Upper lobe of left lung (tissue), 6 donors: ENCODE measurements around the gene SYK. TPM values are rescaled to one million over a fixed set of nuclear protein-coding genes. Genes with fewer than 3 reads are reported as not detected.
A peak's percentile ranks its signal among the peaks of the same experiment; 100 is the strongest.

Experiments used
- ATAC-seq, 2 donors: fragments of 200-7000 bp; cut with Tn5 transposase; one replicate each; pipeline ENCODE4 v1.9.1; 2022; ENCODE audit warnings: mild to moderate bottlenecking in 2 of 2, moderate library complexity in 2 of 2; ENCODE audit not compliant: low FRiP score in 2 of 2
- DNase-seq, 2 donors: peaks; one replicate each; pipeline ENCODE4 v3.0.0-alpha.2; 2019 to 2020
- H3K27ac ChIP-seq, 4 donors: fragments of 200-600 bp; sonication (generic); one replicate each; pipeline ENCODE4 v1.5.1; 2016 to 2019
- H3K27me3 ChIP-seq, 4 donors: fragments of 200-600 bp; sonication (generic); one replicate each; pipeline ENCODE4 v1.5.1; 2017 to 2019
- H3K36me3 ChIP-seq, 4 donors: fragments of 200-600 bp; sonication (generic); one replicate each; pipeline ENCODE4 v1.5.1; 2016 to 2019
- H3K4me1 ChIP-seq, 4 donors: fragments of 200-600 bp; sonication (generic); one replicate each; pipeline ENCODE4 v1.5.1; 2018 to 2019
- H3K4me3 ChIP-seq, 4 donors: fragments of 200-600 bp; sonication (generic); one replicate each; pipeline ENCODE4 v1.5.1; 2017 to 2019; ENCODE audit warnings: mild to moderate bottlenecking in 2 of 4, moderate library complexity in 1 of 4
- H3K9me3 ChIP-seq, 4 donors: fragments of 200-600 bp; sonication (generic); one replicate each; pipeline ENCODE4 v1.5.1; 2018 to 2019
- EP300 ChIP-seq, 4 donors: sonication (generic); formaldehyde crosslinking; IDR thresholded peaks; one replicate each; pipeline ENCODE4 v1.5.1; 2017; ENCODE audit warnings: antibody characterized with exemption in 4 of 4, control low read depth in 2 of 4
- POLR2A ChIP-seq, 4 donors: fragments of 450-650 bp; IDR thresholded peaks; one replicate each; pipeline ENCODE4 v1.5.1; 2016 to 2017; ENCODE audit warnings: antibody characterized with exemption in 4 of 4, mild to moderate bottlenecking in 2 of 4
- POLR2AphosphoS5 ChIP-seq, 2 donors: sonication (generic); formaldehyde crosslinking; IDR thresholded peaks; one replicate each; pipeline ENCODE4 v1.5.1; 2017; ENCODE audit warnings: antibody characterized with exemption in 2 of 2
- WGBS, 2 donors: methylation state at CpG; one replicate each; pipeline ENCODE4 v1.1.5; 2017 to 2018; 5-methylcytosine and 5-hydroxymethylcytosine counted together
- total RNA-seq, 6 donors: library from RNA; depleted of rRNA in 4 of 6; stranded (reverse); fragments of >200 nt in 4 of 6; gene quantifications; one replicate each; pipeline versions ENCODE4 v1.1.0 to v1.2.1, GENCODE V29; 2016 to 2021
- TF ChIP-seq, protein P1 (sequence below), 6 experiments: fragments of 450-650 bp in 4 of 6; fragments of 200-600 bp in 2 of 6; sonication (generic) in 2 of 6; IDR thresholded peaks; one replicate each; pipeline ENCODE4 v1.5.1; 2016 to 2019; ENCODE audit warnings: antibody characterized with exemption in 6 of 6
- donor health status: DM: no; HTN: no; CAD: no; lungs with moderate emphysema.
- donor health status: DM: no; HTN: yes; CAD: no; lungs with severe emphysema.

SYK gene
- total RNA-seq, 6 donors from 2014 or later = 35.3 to 91.6 (median 47.6) TPM

DNA sequence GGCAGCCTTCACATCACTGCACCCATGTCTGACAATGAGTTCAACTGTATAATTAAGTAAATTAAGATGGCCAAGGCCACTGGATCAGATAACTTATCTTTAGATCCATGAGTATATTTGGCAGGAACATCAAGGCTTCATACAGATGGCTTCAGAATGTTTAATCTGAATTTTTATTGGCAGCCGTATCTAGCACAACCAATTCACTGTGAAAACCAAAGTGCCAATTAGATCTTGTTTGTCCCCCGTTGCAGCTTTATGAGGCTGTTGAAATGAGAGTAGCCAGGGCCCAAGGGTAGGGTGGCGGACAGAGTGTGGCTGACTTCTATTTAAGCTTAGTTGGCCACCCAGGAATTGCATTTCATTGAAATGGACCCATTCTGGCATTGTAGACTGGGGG, 137.7 kb downstream of the SYK start:
- no peaks in the 10 kb centered on the region for H3K36me3 ChIP-seq
- DNase-seq (no peak), ATAC-seq (no peak)
- H3K27ac ChIP-seq = no peak overlapping the region
- no peak overlapping the region for H3K4me3 ChIP-seq
- H3K9me3 ChIP-seq = no peaks in the 10 kb centered on the region
- 92 to 93% methylated on average over 3 of the region's 3 CpGs for WGBS, 2 donors
- TF ChIP-seq POLR2AphosphoS5 (IDR thresholded peaks at IDR 0.05) (no peak), POLR2A (IDR thresholded peaks at IDR 0.05) (no peak), EP300 (IDR thresholded peaks at IDR 0.05) (no peak)
- TF ChIP-seq, protein P1, sequence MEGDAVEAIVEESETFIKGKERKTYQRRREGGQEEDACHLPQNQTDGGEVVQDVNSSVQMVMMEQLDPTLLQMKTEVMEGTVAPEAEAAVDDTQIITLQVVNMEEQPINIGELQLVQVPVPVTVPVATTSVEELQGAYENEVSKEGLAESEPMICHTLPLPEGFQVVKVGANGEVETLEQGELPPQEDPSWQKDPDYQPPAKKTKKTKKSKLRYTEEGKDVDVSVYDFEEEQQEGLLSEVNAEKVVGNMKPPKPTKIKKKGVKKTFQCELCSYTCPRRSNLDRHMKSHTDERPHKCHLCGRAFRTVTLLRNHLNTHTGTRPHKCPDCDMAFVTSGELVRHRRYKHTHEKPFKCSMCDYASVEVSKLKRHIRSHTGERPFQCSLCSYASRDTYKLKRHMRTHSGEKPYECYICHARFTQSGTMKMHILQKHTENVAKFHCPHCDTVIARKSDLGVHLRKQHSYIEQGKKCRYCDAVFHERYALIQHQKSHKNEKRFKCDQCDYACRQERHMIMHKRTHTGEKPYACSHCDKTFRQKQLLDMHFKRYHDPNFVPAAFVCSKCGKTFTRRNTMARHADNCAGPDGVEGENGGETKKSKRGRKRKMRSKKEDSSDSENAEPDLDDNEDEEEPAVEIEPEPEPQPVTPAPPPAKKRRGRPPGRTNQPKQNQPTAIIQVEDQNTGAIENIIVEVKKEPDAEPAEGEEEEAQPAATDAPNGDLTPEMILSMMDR (IDR thresholded peaks at IDR 0.05) = no peak
- no peaks in the 10 kb centered on the region for H3K4me1 ChIP-seq
- no peaks in the 10 kb centered on the region for H3K27me3 ChIP-seq

DNA sequence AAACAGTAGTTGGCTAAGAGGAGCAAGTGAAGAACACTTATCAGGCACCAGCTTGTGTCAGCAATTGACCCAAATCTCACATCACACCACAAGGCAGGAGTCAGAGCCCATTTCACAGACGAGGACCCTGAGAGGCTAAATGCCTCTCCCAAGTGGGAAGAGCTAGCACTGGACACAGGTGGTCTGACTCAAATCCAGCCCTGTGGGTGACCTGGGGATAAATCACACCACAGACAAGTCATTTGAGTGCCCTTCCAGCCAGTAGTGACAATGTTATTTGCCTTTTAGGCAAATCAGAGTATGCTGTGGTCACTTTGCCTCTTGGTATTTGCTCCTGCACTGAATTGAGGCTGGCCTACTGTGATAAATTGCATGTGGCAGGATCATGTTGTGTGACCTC, 138.7 kb downstream of the SYK start:
- Histone ChIP-seq H3K9me3 (no peaks in the 10 kb centered on the region), H3K27me3 (no peaks in the 10 kb centered on the region), H3K36me3 (no peaks in the 10 kb centered on the region), H3K4me1 (no peaks in the 10 kb centered on the region), H3K4me3 (no peak overlapping the region), H3K27ac (no peak overlapping the region)
- 79% methylated on average over 1 of the region's 1 CpG; no CpG with 5 or more reads in 1 of the 2 donors for WGBS, 2 donors
- no peak for DNase-seq
- TF ChIP-seq POLR2AphosphoS5 (IDR thresholded peaks at IDR 0.05) = no peak
- TF ChIP-seq, protein P1 (IDR thresholded peaks at IDR 0.05) = no peak
- TF ChIP-seq POLR2A (IDR thresholded peaks at IDR 0.05) = no peak
- TF ChIP-seq EP300 (IDR thresholded peaks at IDR 0.05) = no peak
- ATAC-seq = no peak

DNA sequence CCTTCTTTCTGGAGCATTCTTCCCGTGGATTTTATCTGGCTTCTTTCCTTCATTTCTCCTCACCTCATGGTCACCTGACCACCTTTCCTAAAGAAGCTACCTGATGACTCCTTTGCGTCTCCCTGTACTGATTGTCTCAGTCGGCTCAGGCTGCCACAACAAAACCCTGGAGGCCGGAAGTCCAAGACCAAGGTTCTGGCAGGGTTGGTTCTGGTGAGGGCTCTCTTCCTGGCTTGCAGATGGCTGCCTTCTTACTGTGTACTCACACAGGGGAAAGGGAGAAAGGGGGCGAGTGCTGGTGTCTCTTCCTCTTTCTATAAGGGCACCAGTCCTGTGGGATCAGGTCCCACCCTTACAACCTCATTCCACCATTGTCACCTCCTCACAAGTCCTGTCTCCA, 140.0 kb downstream of the SYK start:
- TF ChIP-seq POLR2A (IDR thresholded peaks at IDR 0.05) (no peak), POLR2AphosphoS5 (IDR thresholded peaks at IDR 0.05) (no peak), EP300 (IDR thresholded peaks at IDR 0.05) (no peak)
- TF ChIP-seq, protein P1 (IDR thresholded peaks at IDR 0.05) = no peak
- Histone ChIP-seq H3K36me3 (no peaks in the 10 kb centered on the region), H3K27ac (no peak overlapping the region), H3K27me3 (no peaks in the 10 kb centered on the region), H3K9me3 (no peaks in the 10 kb centered on the region), H3K4me3 (no peak overlapping the region), H3K4me1 (no peaks in the 10 kb centered on the region)
- no peak for ATAC-seq
- WGBS, 2 donors = 88 to 96% methylated on average over 5 of the region's 5 CpGs
- DNase-seq = no peak

DNA sequence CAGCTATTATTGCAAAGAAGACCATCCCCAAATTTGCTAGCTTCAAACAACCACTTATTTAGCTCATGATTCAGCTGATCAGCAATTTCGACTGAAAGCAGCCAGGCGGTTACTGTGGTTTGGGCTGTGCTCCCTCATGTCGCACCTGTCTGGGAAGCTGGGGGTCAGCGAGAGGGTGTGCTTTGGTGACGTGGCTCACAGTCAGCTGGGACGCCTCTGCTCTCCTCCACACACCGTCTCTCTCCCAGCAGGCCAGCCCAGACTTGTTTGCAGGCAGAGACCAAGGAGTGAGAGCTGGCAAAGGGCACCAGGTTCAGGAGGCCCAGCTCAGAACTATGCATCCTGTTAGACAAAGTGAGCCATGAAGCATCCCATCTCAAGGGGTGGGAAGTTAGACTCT, 140.9 kb downstream of the SYK start:
- no peak for ATAC-seq
- Histone ChIP-seq H3K36me3 (no peaks in the 10 kb centered on the region), H3K4me3 (no peak overlapping the region), H3K27me3 (no peaks in the 10 kb centered on the region), H3K9me3 (no peaks in the 10 kb centered on the region), H3K4me1 (no peaks in the 10 kb centered on the region), H3K27ac (no peak overlapping the region)
- peak in 1 of 2 donors; percentile 20 for DNase-seq
- 55 to 76% methylated on average over 7 of the region's 7 CpGs for WGBS, 2 donors
- TF ChIP-seq, protein P1 (IDR thresholded peaks at IDR 0.05) = no peak

DNA sequence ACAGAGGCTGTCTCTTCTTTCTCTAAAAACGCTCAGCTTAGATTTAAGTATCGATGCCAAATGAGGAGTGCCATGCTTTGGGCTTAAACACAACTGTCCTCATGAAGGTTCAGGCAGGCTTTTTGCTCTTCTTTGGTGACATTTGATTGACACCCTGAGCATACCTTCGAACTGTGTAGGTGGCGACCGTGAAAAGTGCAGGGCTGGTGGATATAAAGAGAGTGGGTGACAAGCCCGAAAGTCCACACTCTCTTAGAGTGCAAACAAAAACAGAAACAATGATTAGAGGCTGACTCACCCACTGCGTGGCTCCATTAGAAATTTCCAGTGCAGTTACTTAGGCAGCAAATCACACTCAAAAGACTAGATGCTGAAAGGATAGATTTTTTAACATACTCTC, 141.7 kb downstream of the SYK start:
- WGBS, 2 donors = 80 to 83% methylated on average over 7 of the region's 7 CpGs
- Histone ChIP-seq H3K4me3 (no peak overlapping the region), H3K27ac (no peak overlapping the region), H3K36me3 (no peaks in the 10 kb centered on the region), H3K27me3 (no peaks in the 10 kb centered on the region), H3K9me3 (no peaks in the 10 kb centered on the region), H3K4me1 (no peaks in the 10 kb centered on the region)
- TF ChIP-seq, protein P1 (IDR thresholded peaks at IDR 0.05) = no peak
- no peak for TF ChIP-seq POLR2A (IDR thresholded peaks at IDR 0.05)
- no peak for ATAC-seq
- DNase-seq = no peak
